SK-N-SH (cell line): ENCODE results near the gene DMKN. TPM values are rescaled to one million over a fixed set of nuclear protein-coding genes. Genes with fewer than 3 reads are reported as not detected.
"Not testable (repeated sequence)": the region's sequence is repeated elsewhere in the genome, so short reads cannot be mapped to it uniquely, and the experiment has no call there.

Experiments
- CTCF ChIA-PET: fragments of 300-600, 350-600 bp; formaldehyde crosslinking; extraction: SDS; loops from one replicate; lab custom pipeline; 2021; lab: Yijun Ruan, JAX
- POLR2A ChIA-PET: fragments of 350-600 bp; sonication (Branson Sonifier 250); formaldehyde crosslinking; extraction: SDS; loops from one replicate; lab custom pipeline; 2020; ENCODE audit warnings: antibody characterized with exemption, inconsistent platforms; lab: Yijun Ruan, JAX
- DNase-seq: peaks from one replicate; pipeline ENCODE4 v3.0.0; 2012
- H2AFZ ChIP-seq: fragments of 200-600 bp; sonication (generic); 2 replicates; pipeline ENCODE4 v1.8.1; 2016; ENCODE audit warnings: antibody characterized with exemption, mild to moderate bottlenecking, low read depth
- H3F3A ChIP-seq: fragments of 200-600 bp; sonication (generic); replicated peaks from 2 replicates; pipeline ENCODE3; 2016; ENCODE audit warnings: antibody characterized with exemption, mild to moderate bottlenecking; ENCODE audit not compliant: insufficient read depth
- H3K27ac ChIP-seq, 2 experiments: fragments of 200-500 bp in 1 of 2; fragments of 200-600 bp in 1 of 2; sonication (Bioruptor generic) in 1 of 2; sonication (generic), shearing (Covaris generic) in 1 of 2; 2 replicates each; pipeline versions ENCODE4 v1.5.1 to v1.6.1; 2014 to 2016; ENCODE audit warnings: low read depth in 2 of 2, inconsistent platforms in 1 of 2, low read length in 1 of 2, mild to moderate bottlenecking in 1 of 2, mixed read lengths in 1 of 2
- H3K27me3 ChIP-seq: fragments of 200-600 bp; sonication (generic), shearing (Covaris generic); 2 replicates; pipeline ENCODE4 v1.6.1; 2016; ENCODE audit warnings: mixed run types; ENCODE audit not compliant: insufficient read depth
- H3K36me3 ChIP-seq, 2 experiments: fragments of 200-500 bp in 1 of 2; fragments of 200-600 bp in 1 of 2; sonication (Bioruptor generic) in 1 of 2; sonication (generic) in 1 of 2; replicated peaks in 1 of 2; 2 replicates each; pipeline versions ENCODE3 to v1.5.1; 2014 to 2016; ENCODE audit warnings: low read length in 1 of 2, mild to moderate bottlenecking in 1 of 2; ENCODE audit not compliant: insufficient read depth in 2 of 2, control insufficient read depth in 1 of 2
- H3K4me1 ChIP-seq, 2 experiments: fragments of 200-500 bp in 1 of 2; fragments of 200-600 bp in 1 of 2; sonication (Bioruptor generic) in 1 of 2; sonication (generic), shearing (Covaris generic) in 1 of 2; 2 replicates each; pipeline versions ENCODE4 v1.5.1 to v1.6.1; 2014 to 2016; ENCODE audit warnings: low read depth in 1 of 2, low read length in 1 of 2, mixed run types in 1 of 2; ENCODE audit not compliant: insufficient read depth in 2 of 2, control insufficient read depth in 1 of 2
- H3K4me2 ChIP-seq: fragments of 200-600 bp; sonication (generic), shearing (Covaris generic); 2 replicates; pipeline ENCODE4 v1.6.1; 2017; ENCODE audit warnings: mixed run types
- H3K4me3 ChIP-seq, 2 experiments: fragments of 200-500 bp in 1 of 2; fragments of 200-600 bp in 1 of 2; sonication (Bioruptor generic) in 1 of 2; sonication (generic), shearing (Covaris generic) in 1 of 2; 2 replicates each; pipeline versions ENCODE4 v1.5.1 to v1.8.1; 2014 to 2016; ENCODE audit warnings: low read depth in 2 of 2, inconsistent platforms in 1 of 2, low read length in 1 of 2, mild to moderate bottlenecking in 1 of 2, mixed read lengths in 1 of 2, moderate library complexity in 1 of 2
- H3K79me2 ChIP-seq: fragments of 200-600 bp; sonication (generic); 2 replicates; pipeline ENCODE4 v1.8.1; 2017; ENCODE audit warnings: mild to moderate bottlenecking; ENCODE audit not compliant: insufficient read depth
- H3K9ac ChIP-seq: fragments of 200-600 bp; sonication (generic); 2 replicates; pipeline ENCODE4 v1.6.1; 2017; ENCODE audit warnings: mixed run types
- H3K9me2 ChIP-seq: fragments of 200-600 bp; sonication (generic); 2 replicates; pipeline ENCODE4 v1.6.1; 2017; ENCODE audit warnings: mixed run types
- H3K9me3 ChIP-seq: fragments of 200-600 bp; sonication (generic); 2 replicates; pipeline ENCODE4 v1.6.1; 2017; ENCODE audit warnings: mixed run types, mild to moderate bottlenecking, moderate library complexity
- H4K20me1 ChIP-seq: fragments of 200-600 bp; sonication (generic); 2 replicates; pipeline ENCODE4 v1.6.1; 2017; ENCODE audit warnings: mild to moderate bottlenecking, mixed run types; ENCODE audit not compliant: insufficient read depth
- EP300 ChIP-seq, 2 experiments: IDR thresholded peaks; 2 replicates each; pipeline versions ENCODE4 v1.4.0 to v1.6.1; 2012; ENCODE audit warnings: borderline replicate concordance in 1 of 2, low read depth in 1 of 2, low read length in 1 of 2
- FOXJ3 ChIP-seq: sonication (generic); formaldehyde crosslinking; IDR thresholded peaks from 2 replicates; pipeline ENCODE4 v1.5.1; 2020; ENCODE audit warnings: mild to moderate bottlenecking, missing genetic modification reagents
- GABPA ChIP-seq: IDR thresholded peaks from 2 replicates; pipeline ENCODE4 v1.4.0; 2012; ENCODE audit warnings: low read depth, mild to moderate bottlenecking
- MAX ChIP-seq: IDR thresholded peaks from 2 replicates; pipeline ENCODE4 v1.4.0; 2012; ENCODE audit warnings: low read depth
- MXI1 ChIP-seq: IDR thresholded peaks from 2 replicates; pipeline ENCODE4 v1.6.1; 2012; ENCODE audit warnings: mild to moderate bottlenecking, low read depth, low read length, improper control_type of control experiment
- PBX3 ChIP-seq: IDR thresholded peaks from 2 replicates; pipeline ENCODE4; 2012
- REST ChIP-seq: IDR thresholded peaks from 2 replicates; pipeline ENCODE4 v1.6.1; 2012; ENCODE audit warnings: mild to moderate bottlenecking, low read depth, low read length, moderate library complexity
- ZBTB33 ChIP-seq: IDR thresholded peaks from 2 replicates; pipeline ENCODE4 v1.4.0; 2012; ENCODE audit warnings: low read depth, borderline replicate concordance
- WGBS: methylation state at CpG from one replicate; pipeline ENCODE4 v1.1.6; 2017; ENCODE audit warnings: low lambda C conversion rate; 5-methylcytosine and 5-hydroxymethylcytosine counted together
- polyA plus RNA-seq, 3 experiments: library from polyadenylated mRNA; depleted of rRNA; stranded (reverse); fragments of >200 nt; gene quantifications; 2 replicates each; pipeline ENCODE4 v1.2.3, GENCODE V29; 2012

DMKN gene
- polyA plus RNA-seq, 1 of the 3 experiments (the other 2 are of a cell fraction) = not detected

GRCh38 chr19:35471946-35472345 lies 41.5 kb downstream of the DMKN start:
- Histone ChIP-seq H4K20me1 (no peaks in the 10 kb centered on the region), H3K36me3 (no peaks in the 10 kb centered on the region), H3K79me2 (no peaks in the 10 kb centered on the region), H3K4me2 (no peak overlapping the region), H3K4me1 (no peaks in the 10 kb centered on the region), H3K4me3 (no peak overlapping the region), H3F3A (no peaks in the 10 kb centered on the region), H3K27ac (no peak overlapping the region), H3K9me2 (no peaks in the 10 kb centered on the region), H3K9me3 (no peaks in the 10 kb centered on the region), H2AFZ (no peak overlapping the region), H3K9ac (no peak overlapping the region), H3K27me3 (peaks cover 87% of the 10 kb centered on the region)
- no peak for TF ChIP-seq PBX3
- TF ChIP-seq MAX = no peak
- TF ChIP-seq FOXJ3 (CRISPR knock-in tag) = no peak
- no peak for TF ChIP-seq EP300 (IDR thresholded peaks at IDR 0.05; ENCODE audit: borderline replicate concordance in 1 of 2, low read depth in 1 of 2, low read length in 1 of 2)
- TF ChIP-seq GABPA = no peak
- no peak for TF ChIP-seq REST
- no peak for TF ChIP-seq MXI1
- no peak for TF ChIP-seq ZBTB33
- no peak for DNase-seq
- POLR2A ChIA-PET = no interaction called here
- CTCF ChIA-PET = interaction anchor here (1.2 to 3.3 kb wide), 4 partner anchors 23 to 119 kb away, joined by 3 to 15 read pairs (median 8); partner anchors contain the start of gene FFAR3
- 54% methylated on average over 8 of the region's 8 CpGs for WGBS

- H3K27me3 ChIP-seq = peaks cover 84% of the 10 kb centered on the region
- H3K79me2 ChIP-seq, H3K4me1 ChIP-seq, H3K27ac ChIP-seq, H3K9ac ChIP-seq, H4K20me1 ChIP-seq, H3K36me3 ChIP-seq, H3K9me2 ChIP-seq, POLR2A ChIA-PET, DNase-seq, H3F3A ChIP-seq, H3K4me2 ChIP-seq, H3K9me3 ChIP-seq, H2AFZ ChIP-seq, H3K4me3 ChIP-seq: not testable (repeated sequence)
- CTCF ChIA-PET = interaction anchor here (1.7 to 4.4 kb wide), 3 partner anchors 24 to 118 kb away, joined by 6 to 47 read pairs (median 8); no protein-coding TSS in a partner anchor
- WGBS = 41% methylated on average over 4 of the region's 4 CpGs
These were observed 42.4 kb downstream of the DMKN start for GRCh38 chr19:35471075-35471474.
